Natural killer cell (primary cell): ENCODE measurements around the gene RNF130. TPM values are rescaled to one million over a fixed set of nuclear protein-coding genes. Genes with fewer than 3 reads are reported as not detected.
A peak's percentile ranks its signal among the peaks of the same experiment; 100 is the strongest.

Experiments
- ATAC-seq, 3 donors: fragments of 150-1000 bp in 2 of 3; fragments of 200-7000 bp in 1 of 3; cut with Tn5 transposase; 1 replicate in 1 of 3; 2 replicates in 2 of 3; pipeline ENCODE4 v1.10.0; 2021; ENCODE audit warnings: mild to moderate bottlenecking in 2 of 3, moderate library complexity in 2 of 3
- DNase-seq, 2 donors: peaks; one replicate each; pipeline versions ENCODE4 v3.0.0 to v3.0.0-alpha.2; 2013 to 2021; ENCODE audit warnings: mixed read lengths in 1 of 2
- H3K27ac ChIP-seq: one replicate; pipeline ENCODE4 v1.5.1; 2013; ENCODE audit warnings: mild to moderate bottlenecking, low read length
- H3K27me3 ChIP-seq: one replicate; pipeline ENCODE4 v1.6.1; 2013; ENCODE audit warnings: low read length; ENCODE audit not compliant: control insufficient read depth, insufficient read depth
- H3K36me3 ChIP-seq: one replicate; pipeline ENCODE4 v1.6.1; 2013; ENCODE audit warnings: low read length; ENCODE audit not compliant: control insufficient read depth, insufficient read depth
- H3K4me1 ChIP-seq: one replicate; pipeline ENCODE4 v1.6.1; 2013; ENCODE audit warnings: low read length; ENCODE audit not compliant: control insufficient read depth, insufficient read depth
- H3K4me3 ChIP-seq: one replicate; pipeline ENCODE4 v1.5.1; 2013; ENCODE audit warnings: low read length
- H3K9me3 ChIP-seq: one replicate; pipeline ENCODE4 v1.6.1; 2013; ENCODE audit warnings: low read length; ENCODE audit not compliant: control insufficient read depth, insufficient read depth
- H3K27ac Mint-ChIP-seq, 2 donors: one replicate each; pipeline ENCODE4 v1.8.0; 2022; ENCODE audit warnings: mild to moderate bottlenecking in 2 of 2, mixed read lengths in 2 of 2, moderate library complexity in 1 of 2
- H3K27me3 Mint-ChIP-seq, 2 donors: one replicate each; pipeline ENCODE4 v1.8.0; 2022; ENCODE audit warnings: low read depth in 2 of 2, mixed read lengths in 2 of 2
- H3K36me3 Mint-ChIP-seq: one replicate; pipeline ENCODE4 v1.8.0; 2022; ENCODE audit warnings: mixed read lengths
- H3K4me1 Mint-ChIP-seq, 2 donors: one replicate each; pipeline ENCODE4 v1.8.0; 2022; ENCODE audit warnings: mixed read lengths in 2 of 2
- H3K4me3 Mint-ChIP-seq: one replicate; pipeline ENCODE4 v1.8.0; 2022; ENCODE audit warnings: mild to moderate bottlenecking, moderate library complexity, mixed read lengths
- H3K9me3 Mint-ChIP-seq, 2 donors: one replicate each; pipeline ENCODE4 v1.8.0; 2022; ENCODE audit warnings: mixed read lengths in 2 of 2
- WGBS: methylation state at CpG from one replicate; pipeline ENCODE4 v1.1.7; 2013; ENCODE audit warnings: missing lambda C conversion rate; ENCODE audit not compliant: insufficient coverage; 5-methylcytosine and 5-hydroxymethylcytosine counted together
- intact Hi-C: fragments of 100-400 bp; cut with micrococcal nuclease; formaldehyde crosslinking; loops from one replicate; pipeline ENCODE4 v1.14.2; 2022
- total RNA-seq, 4 donors: library from RNA; stranded (reverse); fragments of 120-200 nt in 1 of 4; gene quantifications; one replicate each; pipeline versions ENCODE4 v1.2.3 to v1.2.4, GENCODE V29; 2013 to 2022
- TF ChIP-seq, protein P1 (sequence below): fragments of 200-600 bp; IDR thresholded peaks from one replicate; pipeline ENCODE4 v1.8.0; 2022; ENCODE audit warnings: antibody characterized with exemption

The RNF130 gene
- total RNA-seq, 3 donors from 2014 or later (not counting 1 experiment from before 2014, with no cell fraction given) = 24.4 to 35.0 (median 25.5) TPM

DNA sequence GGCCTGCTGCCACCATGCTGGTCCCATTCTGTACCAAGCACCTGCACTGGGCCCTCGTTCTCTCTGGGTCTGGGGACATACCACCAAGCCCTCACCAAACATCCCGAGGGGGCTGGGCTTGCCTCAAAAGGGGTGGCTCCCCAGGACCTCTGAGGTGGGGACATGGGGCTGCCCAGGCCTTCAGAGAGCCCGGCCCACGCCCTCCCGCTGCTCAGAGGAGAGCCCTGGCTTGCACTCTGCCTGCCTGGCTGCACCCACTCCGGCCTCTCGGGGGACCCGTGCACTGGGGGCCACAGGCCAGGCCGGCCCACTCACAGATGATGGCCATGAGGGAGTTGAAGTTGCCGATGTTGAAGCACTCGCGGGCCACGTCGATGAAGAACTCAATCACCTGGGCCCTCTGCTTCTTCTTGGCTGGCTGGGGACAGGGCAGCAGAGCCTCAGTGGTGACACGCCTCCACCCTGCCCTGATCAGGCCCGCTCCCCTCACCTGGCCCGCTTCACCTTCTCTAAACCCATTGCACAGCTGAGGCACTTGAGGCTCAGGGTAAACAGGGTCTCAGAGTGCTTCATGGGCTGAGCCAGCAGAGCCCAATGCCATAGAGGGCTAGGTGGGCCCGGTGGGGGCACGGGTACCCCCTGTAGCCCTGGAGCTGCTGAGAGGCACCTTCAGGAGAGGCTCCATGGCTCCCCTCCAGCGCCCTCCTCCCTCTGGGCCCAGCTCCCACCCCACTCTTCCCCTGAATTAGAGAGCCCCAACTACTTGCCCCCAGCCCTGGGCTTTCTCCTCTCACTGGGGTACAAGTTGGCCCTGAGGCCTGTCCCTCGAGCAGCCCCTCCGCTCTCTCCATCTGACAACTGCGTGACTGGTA lies 47.7 kb upstream of the RNF130 start:
- H3K27ac Mint-ChIP-seq = no peak overlapping the region
- Histone ChIP-seq H3K27ac (no peak overlapping the region), H3K4me3 (no peak overlapping the region), H3K9me3 (no peaks in the 10 kb centered on the region), H3K4me1 (no peaks in the 10 kb centered on the region), H3K36me3 (no peaks in the 10 kb centered on the region), H3K27me3 (no peaks in the 10 kb centered on the region)
- ATAC-seq (peak in 1 of 3 donors; percentile 4), DNase-seq (no peak)
- no peaks in the 10 kb centered on the region for H3K36me3 Mint-ChIP-seq
- 91% methylated on average over 23 of the region's 23 CpGs for WGBS
- peaks cover 4 to 18% of the 10 kb centered on the region in 2 donors for H3K27me3 Mint-ChIP-seq
- TF ChIP-seq, protein P1, sequence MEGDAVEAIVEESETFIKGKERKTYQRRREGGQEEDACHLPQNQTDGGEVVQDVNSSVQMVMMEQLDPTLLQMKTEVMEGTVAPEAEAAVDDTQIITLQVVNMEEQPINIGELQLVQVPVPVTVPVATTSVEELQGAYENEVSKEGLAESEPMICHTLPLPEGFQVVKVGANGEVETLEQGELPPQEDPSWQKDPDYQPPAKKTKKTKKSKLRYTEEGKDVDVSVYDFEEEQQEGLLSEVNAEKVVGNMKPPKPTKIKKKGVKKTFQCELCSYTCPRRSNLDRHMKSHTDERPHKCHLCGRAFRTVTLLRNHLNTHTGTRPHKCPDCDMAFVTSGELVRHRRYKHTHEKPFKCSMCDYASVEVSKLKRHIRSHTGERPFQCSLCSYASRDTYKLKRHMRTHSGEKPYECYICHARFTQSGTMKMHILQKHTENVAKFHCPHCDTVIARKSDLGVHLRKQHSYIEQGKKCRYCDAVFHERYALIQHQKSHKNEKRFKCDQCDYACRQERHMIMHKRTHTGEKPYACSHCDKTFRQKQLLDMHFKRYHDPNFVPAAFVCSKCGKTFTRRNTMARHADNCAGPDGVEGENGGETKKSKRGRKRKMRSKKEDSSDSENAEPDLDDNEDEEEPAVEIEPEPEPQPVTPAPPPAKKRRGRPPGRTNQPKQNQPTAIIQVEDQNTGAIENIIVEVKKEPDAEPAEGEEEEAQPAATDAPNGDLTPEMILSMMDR = no peak
- no peaks in the 10 kb centered on the region for H3K4me1 Mint-ChIP-seq
- intact Hi-C loops = no loop called here
- H3K9me3 Mint-ChIP-seq = no peaks in the 10 kb centered on the region
- H3K4me3 Mint-ChIP-seq = no peak overlapping the region

GRCh38 chr5:180118391-180118791 lies 46.8 kb upstream of the RNF130 start:
- H3K4me3 Mint-ChIP-seq = no peak overlapping the region
- DNase-seq (no peak), ATAC-seq (no peak)
- Histone ChIP-seq H3K36me3 (no peaks in the 10 kb centered on the region), H3K9me3 (no peaks in the 10 kb centered on the region), H3K27ac (no peak overlapping the region), H3K4me3 (no peak overlapping the region), H3K27me3 (no peaks in the 10 kb centered on the region), H3K4me1 (no peaks in the 10 kb centered on the region)
- no peaks in the 10 kb centered on the region for H3K9me3 Mint-ChIP-seq
- intact Hi-C loops = no loop called here
- H3K27me3 Mint-ChIP-seq = peaks cover under 1 to 10% of the 10 kb centered on the region in 2 donors
- H3K36me3 Mint-ChIP-seq = no peaks in the 10 kb centered on the region
- no peak overlapping the region for H3K27ac Mint-ChIP-seq
- 93% methylated on average over 14 of the region's 14 CpGs for WGBS
- H3K4me1 Mint-ChIP-seq = no peaks in the 10 kb centered on the region
- TF ChIP-seq, protein P1 = no peak

DNA sequence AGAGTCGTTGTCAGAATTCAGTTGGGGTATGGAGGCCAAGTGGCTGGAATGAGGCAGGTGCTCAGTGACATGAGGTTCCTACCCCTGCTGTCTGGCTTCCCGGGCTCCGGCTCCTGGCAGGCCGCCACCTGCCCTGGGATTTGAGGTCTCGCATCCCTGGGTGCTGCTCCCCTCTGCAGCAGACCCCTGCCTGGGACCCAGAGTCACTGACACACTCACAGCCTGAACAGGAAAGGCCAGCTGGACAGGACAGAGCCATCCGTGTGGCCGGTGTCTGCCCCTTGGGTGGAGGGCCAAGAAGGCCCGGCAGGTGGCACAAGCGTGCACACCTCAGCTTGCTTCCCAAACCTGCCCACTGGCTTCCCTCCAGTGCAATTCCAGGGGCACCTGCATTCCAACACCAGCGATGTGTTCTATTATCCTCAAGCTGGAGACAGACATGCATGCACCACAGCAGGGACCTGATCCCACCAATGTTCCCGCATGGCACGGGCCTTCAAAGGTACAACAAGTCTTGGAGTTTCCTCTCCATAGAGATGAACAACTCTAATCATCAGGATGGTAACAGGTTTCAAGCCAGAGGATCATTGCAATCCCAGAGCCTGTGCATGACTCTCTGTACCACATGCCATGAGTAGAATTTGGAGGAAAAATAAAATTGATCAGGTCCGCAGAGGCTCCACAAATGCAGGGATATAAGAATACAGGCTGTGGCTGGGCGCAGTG lies 45.6 kb upstream of the RNF130 start:
- intact Hi-C loops = no loop called here
- no peaks in the 10 kb centered on the region for H3K4me1 Mint-ChIP-seq
- WGBS = 93% methylated on average over 14 of the region's 14 CpGs
- H3K36me3 ChIP-seq = no peaks in the 10 kb centered on the region
- TF ChIP-seq, protein P1 = no peak
- no peaks in the 10 kb centered on the region for H3K9me3 ChIP-seq
- no peak overlapping the region for H3K27ac Mint-ChIP-seq
- no peak overlapping the region for H3K27ac ChIP-seq
- DNase-seq = no peak
- no peak overlapping the region for H3K4me3 Mint-ChIP-seq
- no peaks in the 10 kb centered on the region for H3K27me3 ChIP-seq
- H3K4me3 ChIP-seq = no peak overlapping the region
- no peaks in the 10 kb centered on the region for H3K9me3 Mint-ChIP-seq
- ATAC-seq = no peak
- H3K27me3 Mint-ChIP-seq = no peaks in the 10 kb centered on the region
- H3K4me1 ChIP-seq = no peaks in the 10 kb centered on the region
- no peaks in the 10 kb centered on the region for H3K36me3 Mint-ChIP-seq
